Measurements from ENCODE around the gene GLIPR1.
"Not testable (repeated sequence)": the region's sequence is repeated elsewhere in the genome, so short reads cannot be mapped to it uniquely, and the experiment has no call there.

The GLIPR1 gene

DNA sequence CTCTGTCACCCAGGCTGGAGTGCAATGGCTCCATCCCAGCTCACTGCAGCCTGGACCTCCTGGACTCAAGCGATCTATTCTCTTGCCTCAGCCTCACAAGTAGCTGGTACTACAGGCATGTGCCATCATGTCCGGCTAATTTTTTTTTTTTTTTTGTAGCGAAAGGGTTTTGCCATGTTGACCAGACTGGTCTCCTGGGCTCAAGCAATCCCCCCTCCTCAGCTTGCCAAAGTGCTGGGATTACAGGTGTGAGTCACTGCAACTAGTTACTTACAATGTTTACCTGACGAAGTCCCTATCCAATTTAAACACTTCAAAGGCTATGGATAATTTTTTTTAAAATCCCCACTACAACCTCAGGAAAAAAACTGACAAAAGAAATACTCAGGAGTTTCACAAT lies 29.1 kb downstream of the GLIPR1 start:
- Histone ChIP-seq H3K27me3 (replicated peaks; ENCODE audit: control insufficient read depth, insufficient read depth, low read length) (no peaks in the 10 kb centered on the region), H3K4me3 (replicated peaks; ENCODE audit: low read depth, low read length) (peak overlapping the region; percentile 94), H3K36me3 (ENCODE audit: control insufficient read depth, insufficient read depth, low read length) (no peaks in the 10 kb centered on the region; the same call in 1 of the 2 replicates)
- no peak for DNase-seq (ENCODE audit: extremely low read depth, insufficient read length)
- TF ChIP-seq, protein P1, sequence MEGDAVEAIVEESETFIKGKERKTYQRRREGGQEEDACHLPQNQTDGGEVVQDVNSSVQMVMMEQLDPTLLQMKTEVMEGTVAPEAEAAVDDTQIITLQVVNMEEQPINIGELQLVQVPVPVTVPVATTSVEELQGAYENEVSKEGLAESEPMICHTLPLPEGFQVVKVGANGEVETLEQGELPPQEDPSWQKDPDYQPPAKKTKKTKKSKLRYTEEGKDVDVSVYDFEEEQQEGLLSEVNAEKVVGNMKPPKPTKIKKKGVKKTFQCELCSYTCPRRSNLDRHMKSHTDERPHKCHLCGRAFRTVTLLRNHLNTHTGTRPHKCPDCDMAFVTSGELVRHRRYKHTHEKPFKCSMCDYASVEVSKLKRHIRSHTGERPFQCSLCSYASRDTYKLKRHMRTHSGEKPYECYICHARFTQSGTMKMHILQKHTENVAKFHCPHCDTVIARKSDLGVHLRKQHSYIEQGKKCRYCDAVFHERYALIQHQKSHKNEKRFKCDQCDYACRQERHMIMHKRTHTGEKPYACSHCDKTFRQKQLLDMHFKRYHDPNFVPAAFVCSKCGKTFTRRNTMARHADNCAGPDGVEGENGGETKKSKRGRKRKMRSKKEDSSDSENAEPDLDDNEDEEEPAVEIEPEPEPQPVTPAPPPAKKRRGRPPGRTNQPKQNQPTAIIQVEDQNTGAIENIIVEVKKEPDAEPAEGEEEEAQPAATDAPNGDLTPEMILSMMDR (IDR thresholded peaks at IDR 0.05; ENCODE audit: insufficient read depth, low read length, poor library complexity, severe bottlenecking): no peak

DNA sequence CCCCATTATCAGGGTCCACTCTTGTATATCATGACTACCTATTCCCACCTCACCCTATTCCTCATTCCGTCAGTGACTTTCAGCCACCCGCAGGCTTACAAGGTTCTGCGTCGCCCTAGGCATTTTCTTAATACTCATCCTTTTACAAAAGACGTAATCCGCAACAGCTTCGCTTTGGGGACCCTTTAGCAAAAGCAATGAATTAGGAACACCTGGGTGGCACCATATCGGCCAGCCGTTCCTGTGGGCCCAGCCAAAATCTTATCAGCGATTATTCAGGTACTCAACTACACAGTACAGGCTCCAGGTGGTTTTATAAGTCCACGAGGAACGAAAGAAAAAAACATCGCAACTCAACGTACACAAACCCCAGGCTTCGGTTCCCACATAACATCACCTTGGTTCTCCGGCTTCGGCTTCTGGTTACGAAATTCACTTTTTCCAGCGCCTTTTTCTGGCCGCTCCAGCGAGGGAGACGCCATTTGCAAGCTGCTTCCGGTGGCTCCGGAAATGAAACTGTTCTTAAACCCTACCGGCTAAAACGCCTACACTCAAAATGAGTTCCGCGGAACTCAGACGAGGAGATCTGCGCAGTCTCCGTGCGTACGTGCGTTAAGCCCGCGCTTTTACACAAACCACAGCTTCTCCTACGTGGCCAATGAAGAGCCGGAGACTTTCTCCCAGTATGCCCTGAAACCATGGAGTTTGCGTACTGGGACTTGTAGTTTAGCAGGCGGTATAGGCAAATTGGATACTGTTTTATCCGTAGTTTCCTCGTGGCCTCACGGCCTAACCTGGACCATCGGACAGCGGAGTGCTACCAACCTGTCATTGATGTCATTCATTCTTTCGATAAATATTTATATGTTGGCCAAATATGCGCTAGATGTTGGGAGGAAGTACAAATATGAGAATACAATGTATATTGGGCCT lies 30.8 kb downstream of the GLIPR1 start, which contains the start of gene KRR1:
TSS of gene KRR1 (minus strand) at position 494 of the 933 bp plus-strand sequence. CDS start at position 482, 12 bp downstream.
- peak within 1 kb of the TSS; percentile 94 for H3K4me3 ChIP-seq (replicated peaks; ENCODE audit: low read depth, low read length)
- DNase-seq (ENCODE audit: extremely low read depth, insufficient read length): peak; percentile 86
- no peaks in the 10 kb centered on the region for H3K27me3 ChIP-seq (replicated peaks; ENCODE audit: control insufficient read depth, insufficient read depth, low read length)
- TF ChIP-seq, protein P1 (IDR thresholded peaks at IDR 0.05; ENCODE audit: insufficient read depth, low read length, poor library complexity, severe bottlenecking): no peak
- H3K36me3 ChIP-seq (ENCODE audit: control insufficient read depth, insufficient read depth, low read length): no peaks in the 10 kb centered on the region

DNA sequence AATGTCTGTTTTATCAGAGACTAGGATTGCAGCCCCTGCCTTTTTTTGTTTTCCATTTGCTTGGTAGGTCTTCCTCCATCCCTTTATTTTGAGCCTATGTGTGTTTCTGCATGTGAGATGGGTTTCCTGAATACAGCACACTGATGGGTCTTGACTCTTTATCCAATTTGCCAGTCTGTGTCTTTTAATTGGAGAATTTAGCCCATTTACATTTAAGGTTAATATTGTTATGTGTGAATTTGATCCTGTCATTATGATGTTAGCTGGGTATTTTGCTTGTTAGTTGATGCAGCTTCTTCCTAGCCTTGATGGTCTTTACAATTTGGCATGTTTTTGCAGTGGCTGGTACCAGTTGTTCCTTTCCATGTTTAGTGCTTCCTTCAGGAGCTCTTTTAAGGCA lies 40.7 kb downstream of the GLIPR1 start:
- H3K36me3 ChIP-seq (ENCODE audit: control insufficient read depth, insufficient read depth, low read length); H3K4me3 ChIP-seq (replicated peaks; ENCODE audit: low read depth, low read length); H3K27me3 ChIP-seq (replicated peaks; ENCODE audit: control insufficient read depth, insufficient read depth, low read length); DNase-seq (ENCODE audit: extremely low read depth, insufficient read length): not testable (repeated sequence)

DNA sequence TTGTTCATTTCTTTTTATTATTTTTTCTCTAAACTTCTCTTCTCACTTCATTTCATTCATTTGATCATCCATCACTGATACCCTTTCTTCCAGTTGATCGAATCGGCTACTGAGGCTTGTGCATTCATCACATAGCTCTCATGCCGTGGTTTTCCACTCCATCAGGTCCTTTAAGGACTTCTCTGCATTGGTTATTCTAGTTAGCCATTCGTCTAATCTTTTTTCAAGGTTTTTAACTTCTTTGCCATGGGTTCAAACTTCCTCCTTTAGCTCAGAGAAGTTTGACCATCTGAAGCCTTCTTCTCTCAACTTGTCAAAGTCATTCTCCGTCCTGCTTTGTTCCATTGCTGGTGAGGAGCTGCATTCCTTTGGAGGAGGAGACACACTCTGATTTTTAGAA lies 41.6 kb downstream of the GLIPR1 start:
- not testable (repeated sequence) for H3K27me3 ChIP-seq (replicated peaks; ENCODE audit: control insufficient read depth, insufficient read depth, low read length); H3K4me3 ChIP-seq (replicated peaks; ENCODE audit: low read depth, low read length); H3K36me3 ChIP-seq (ENCODE audit: control insufficient read depth, insufficient read depth, low read length); DNase-seq (ENCODE audit: extremely low read depth, insufficient read length)

DNA sequence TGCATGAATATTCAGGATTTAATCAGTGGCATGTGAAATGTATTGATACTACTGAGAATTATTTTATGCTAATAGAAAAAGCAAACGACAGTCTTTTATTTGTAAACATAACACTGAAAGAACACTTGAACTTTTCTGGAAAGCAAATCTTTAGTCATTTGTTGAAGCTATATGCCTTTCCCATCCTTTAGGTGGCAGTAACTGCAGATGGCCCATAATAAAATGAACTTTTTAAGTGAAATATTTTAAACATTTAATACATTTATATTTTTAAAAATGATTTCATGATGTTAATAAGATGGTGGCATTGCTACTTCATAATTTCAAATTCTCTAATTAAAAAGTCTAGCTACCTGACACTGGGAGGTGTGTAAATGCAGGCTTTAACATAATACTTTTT lies 44.7 kb downstream of the GLIPR1 start:
- no peak for DNase-seq (ENCODE audit: extremely low read depth, insufficient read length)
- TF ChIP-seq, protein P1 (IDR thresholded peaks at IDR 0.05; ENCODE audit: insufficient read depth, low read length, poor library complexity, severe bottlenecking): no peak
- no peaks in the 10 kb centered on the region for H3K27me3 ChIP-seq (replicated peaks; ENCODE audit: control insufficient read depth, insufficient read depth, low read length)
- H3K36me3 ChIP-seq (ENCODE audit: control insufficient read depth, insufficient read depth, low read length): no peaks in the 10 kb centered on the region
- H3K4me3 ChIP-seq (replicated peaks; ENCODE audit: low read depth, low read length): no peak overlapping the region

DNA sequence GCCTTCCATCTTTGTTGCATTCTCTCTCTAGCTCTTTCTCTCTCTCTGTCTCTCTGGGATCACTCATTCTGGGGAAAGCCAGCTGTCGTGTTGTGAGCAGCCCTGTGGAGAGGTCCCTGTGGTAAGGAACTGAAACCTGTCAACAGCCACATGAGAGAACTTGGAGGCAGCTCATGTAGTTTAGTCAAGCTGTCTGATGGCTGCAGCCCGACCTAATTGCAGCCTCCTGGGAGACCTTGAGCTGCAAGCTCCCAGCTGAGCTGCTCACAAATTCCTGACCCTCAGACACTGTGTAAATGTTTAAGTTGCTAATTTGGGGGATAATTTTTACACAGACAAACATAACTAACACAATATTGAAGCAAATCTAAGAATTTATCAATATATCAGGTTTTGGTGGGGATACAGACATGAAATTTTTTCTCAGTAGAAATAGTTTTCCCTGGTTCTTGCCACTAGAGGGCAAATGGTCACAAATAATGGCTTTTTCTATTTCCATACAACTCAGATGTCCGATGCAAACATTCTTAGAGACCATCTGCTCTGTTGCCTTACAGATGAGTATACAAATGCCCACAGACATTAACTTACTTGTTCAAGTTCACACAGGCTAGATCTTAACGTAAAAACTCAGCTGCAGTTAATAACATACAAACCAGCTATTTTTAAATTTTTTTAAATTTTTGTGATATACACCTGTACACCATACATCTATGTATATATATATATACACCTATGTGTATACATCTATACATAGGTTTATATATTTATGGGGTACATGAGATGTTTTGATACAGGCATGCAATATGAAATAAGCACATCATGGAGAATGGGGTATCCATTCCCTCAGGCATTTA lies 46.3 kb downstream of the GLIPR1 start:
- no peak overlapping the region for H3K4me3 ChIP-seq (replicated peaks; ENCODE audit: low read depth, low read length)
- TF ChIP-seq, protein P1 (IDR thresholded peaks at IDR 0.05; ENCODE audit: insufficient read depth, low read length, poor library complexity, severe bottlenecking): peak; percentile 63
- H3K36me3 ChIP-seq (ENCODE audit: control insufficient read depth, insufficient read depth, low read length): no peaks in the 10 kb centered on the region
- peak; percentile 41 for DNase-seq (ENCODE audit: extremely low read depth, insufficient read length)
- H3K27me3 ChIP-seq (replicated peaks; ENCODE audit: control insufficient read depth, insufficient read depth, low read length): no peaks in the 10 kb centered on the region
